HG02571 (cell line): Measurements from ENCODE around the gene HACE1.
A peak's percentile ranks its signal among the peaks of the same experiment; 100 is the strongest.
"Not testable (repeated sequence)": the region's sequence is repeated elsewhere in the genome, so short reads cannot be mapped to it uniquely, and the experiment has no call there.

ENCODE experiments used
- ATAC-seq: cut with Tn5 transposase; IDR thresholded peaks from one replicate; pipeline ENCODE4 v1.9.1; 2021; ENCODE audit warnings: mild to moderate bottlenecking, moderate library complexity; ENCODE audit not compliant: unreplicated experiment

Gene HACE1

DNA sequence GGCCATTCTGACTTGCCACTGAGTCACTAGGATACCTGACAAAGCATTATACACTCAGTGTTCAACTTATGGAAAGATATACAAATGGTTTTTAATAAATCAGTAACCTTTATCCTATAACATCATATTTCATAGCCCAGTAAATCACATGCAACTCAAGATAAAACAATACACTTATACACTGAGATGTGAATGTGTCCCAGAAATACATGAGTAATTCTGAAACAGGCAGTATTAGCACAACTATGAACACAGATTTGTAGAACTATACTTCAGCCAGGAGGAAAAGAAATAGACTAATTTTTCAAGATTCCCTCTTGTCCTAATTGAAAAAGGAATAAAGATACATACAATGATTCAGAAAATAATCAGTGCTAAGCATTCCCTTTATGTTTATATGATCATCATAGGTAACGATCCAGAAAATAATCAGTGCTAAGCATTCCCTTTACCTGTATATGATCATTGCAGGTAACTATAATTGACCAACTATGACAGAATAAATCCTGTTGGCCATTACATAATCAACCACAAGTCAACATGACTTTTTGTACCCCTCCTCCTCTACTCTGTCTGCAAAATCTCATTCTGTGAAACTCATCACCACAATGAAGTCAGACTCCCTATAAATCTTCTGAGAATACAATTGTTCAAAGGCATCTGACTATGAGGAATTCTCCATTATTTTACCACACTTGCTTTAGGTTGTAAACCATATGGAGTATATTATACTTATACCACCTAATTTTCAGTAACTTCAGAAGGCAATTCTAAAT lies 30.3 kb downstream of the HACE1 start:
- ATAC-seq, result no peak

DNA sequence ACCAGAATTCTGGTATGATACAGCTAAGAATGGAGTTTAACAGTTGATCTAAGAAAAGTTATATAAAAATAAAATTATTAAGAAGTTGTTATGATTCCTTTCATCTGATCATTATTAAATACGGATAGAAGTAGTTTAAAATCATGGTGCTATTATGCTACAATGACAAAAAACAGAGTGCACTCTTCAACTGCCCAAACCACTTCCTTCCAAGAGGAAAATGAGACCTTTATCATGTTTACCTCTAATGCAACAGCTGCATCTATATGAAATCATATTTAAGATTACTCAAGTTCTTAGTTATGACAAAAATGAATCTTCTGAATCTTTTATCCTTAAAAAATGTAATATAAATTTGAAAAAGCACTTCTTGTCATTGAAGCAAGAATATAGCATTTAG lies 31.2 kb downstream of the HACE1 start:
- no peak for ATAC-seq

DNA sequence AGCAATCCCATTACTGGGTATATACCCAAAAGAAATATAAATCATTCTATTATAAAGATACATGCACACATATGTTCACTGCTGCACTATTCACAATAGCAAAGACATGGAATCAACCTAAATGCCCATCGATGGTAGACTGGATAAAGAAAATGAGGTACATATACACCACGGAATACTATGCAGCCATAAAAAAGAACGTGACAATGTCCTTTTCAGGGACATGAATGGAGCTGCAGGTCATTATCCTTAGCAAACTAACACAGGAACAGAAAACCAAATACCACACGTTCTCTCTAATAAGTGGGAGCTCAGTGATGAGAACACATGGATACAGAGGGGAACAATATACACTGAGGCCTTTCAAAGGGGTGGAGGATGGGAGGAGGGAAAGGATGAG lies 38.9 kb downstream of the HACE1 start:
- ATAC-seq, result not testable (repeated sequence)

DNA sequence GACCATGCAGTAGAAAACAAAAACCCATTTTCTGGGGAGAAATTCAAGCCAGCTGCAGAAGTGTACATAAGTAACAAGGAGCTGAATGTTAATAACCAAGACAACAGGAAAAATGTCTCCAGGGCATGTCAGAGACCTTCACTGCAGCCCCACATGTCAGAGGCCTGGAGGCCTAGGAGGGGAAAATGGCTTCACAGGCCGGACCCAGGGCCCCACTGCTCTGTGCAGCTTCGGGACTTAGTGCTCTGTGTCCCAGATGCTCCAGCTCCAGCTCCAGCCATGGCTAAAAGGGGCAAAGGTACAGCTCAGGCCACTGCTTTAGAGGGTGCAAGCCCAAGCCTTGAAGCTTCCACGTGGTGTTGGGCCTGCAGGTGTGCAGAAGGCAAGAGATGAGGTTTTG lies 43.6 kb downstream of the HACE1 start:
- no peak for ATAC-seq

GRCh38 chr6:104814743-104815142 lies 45.0 kb downstream of the HACE1 start:
- ATAC-seq, result no peak

DNA sequence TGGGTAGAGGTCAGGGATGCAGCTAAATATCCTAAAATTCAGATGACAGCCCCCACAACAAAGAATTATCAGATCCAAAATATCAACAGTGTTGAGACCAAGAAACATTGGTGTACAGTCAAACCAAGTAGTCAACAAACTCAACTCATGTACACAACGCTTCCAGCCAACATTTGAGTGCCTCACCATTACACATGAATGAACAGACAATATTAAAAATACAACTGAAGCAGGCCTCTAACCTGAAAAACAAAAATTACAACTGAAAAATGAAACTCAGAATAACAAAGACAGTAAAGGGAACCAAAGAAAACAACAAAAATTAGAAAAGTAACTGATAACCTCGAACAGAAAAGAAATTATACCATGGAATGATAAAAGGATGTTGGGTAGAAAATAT lies 46.2 kb downstream of the HACE1 start:
- no peak for ATAC-seq

- no peak for ATAC-seq
These were observed 50.6 kb downstream of the HACE1 start for GRCh38 chr6:104809116-104809515.

- not testable (repeated sequence) for ATAC-seq
These were observed 54.4 kb downstream of the HACE1 start for GRCh38 chr6:104805335-104805734.

GRCh38 chr6:104799134-104799657 lies 60.5 kb downstream of the HACE1 start:
- ATAC-seq, result no peak

DNA sequence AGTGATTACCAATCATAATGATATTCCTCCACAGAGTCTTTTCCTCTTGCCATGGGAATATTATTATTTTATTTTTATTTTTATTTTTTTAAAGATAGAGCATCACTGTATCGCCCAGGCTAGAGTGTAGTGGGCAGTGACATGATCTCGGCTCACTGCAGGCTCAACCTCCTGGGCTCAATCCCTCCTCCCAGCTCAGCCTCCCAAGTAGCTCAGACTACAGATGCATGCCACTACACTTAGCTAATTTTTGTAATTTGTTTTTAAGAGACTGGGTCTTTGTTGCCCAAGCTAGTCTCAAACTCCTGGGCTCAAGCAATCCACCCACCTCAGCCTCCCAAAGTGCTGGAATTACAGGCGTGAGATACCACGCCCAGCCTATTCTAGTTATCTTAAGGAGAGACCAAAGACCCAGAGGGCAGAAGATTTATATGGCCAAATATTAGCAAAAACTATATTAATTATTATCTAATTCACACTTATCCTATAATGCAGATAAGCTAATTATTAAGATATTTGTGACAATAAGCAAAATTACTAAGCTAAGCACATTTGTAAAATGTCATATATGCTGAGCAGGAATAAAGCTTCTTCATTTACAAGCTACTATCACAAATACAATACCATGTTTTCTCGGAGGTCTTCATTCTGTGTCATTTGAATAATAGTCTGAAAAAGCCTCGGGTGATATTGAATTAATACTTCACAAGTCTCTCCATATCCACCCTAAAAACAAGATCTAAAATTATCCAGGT lies 63.5 kb downstream of the HACE1 start:
- ATAC-seq, result no peak

DNA sequence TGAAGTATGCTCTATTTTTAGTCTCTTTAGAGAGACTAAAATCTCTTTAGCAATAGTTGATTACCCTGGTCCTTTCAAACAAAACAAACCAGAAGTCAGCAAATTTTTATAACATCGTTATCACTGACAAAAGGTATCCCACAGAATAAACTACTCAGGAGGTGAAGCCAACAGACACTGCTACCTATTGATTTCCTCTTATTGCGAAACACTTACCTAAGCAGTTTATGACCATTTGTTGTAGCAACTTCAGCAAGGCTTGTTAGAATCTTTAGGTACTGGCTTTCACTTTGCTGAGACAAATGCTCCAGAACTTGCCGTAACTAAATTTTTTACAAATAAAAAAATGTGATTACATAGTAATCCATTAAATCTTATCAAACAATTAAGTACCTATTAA lies 64.4 kb downstream of the HACE1 start:
- ATAC-seq, result no peak

- no peak for ATAC-seq
These were observed 69.9 kb downstream of the HACE1 start for GRCh38 chr6:104789770-104790190.

- ATAC-seq, result no peak
These were observed 71.3 kb downstream of the HACE1 start for GRCh38 chr6:104788400-104788799.

DNA sequence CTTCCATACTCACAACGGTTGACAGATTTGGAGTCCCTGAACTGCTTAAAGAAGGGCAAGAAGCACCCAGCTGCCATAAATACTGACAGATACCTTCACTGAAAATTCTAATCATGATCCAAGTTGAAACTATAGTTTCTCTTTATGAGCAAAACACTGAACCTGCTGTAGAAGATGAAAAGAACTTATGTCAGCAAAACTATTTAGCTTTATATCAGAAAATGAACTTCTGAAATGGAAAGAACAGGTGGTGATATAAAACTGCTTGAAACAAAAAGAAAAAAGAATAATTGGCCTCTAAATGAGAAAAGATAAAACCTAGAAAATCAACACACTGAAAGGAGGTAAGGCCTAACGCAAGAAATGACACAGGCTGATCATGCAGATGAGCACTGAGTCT lies 72.4 kb downstream of the HACE1 start:
- ATAC-seq, result no peak

- no peak for ATAC-seq
These were observed 74.8 kb downstream of the HACE1 start for GRCh38 chr6:104784884-104785283.

GRCh38 chr6:104771258-104771832 lies 88.4 kb downstream of the HACE1 start:
- peak; percentile 72 for ATAC-seq

DNA sequence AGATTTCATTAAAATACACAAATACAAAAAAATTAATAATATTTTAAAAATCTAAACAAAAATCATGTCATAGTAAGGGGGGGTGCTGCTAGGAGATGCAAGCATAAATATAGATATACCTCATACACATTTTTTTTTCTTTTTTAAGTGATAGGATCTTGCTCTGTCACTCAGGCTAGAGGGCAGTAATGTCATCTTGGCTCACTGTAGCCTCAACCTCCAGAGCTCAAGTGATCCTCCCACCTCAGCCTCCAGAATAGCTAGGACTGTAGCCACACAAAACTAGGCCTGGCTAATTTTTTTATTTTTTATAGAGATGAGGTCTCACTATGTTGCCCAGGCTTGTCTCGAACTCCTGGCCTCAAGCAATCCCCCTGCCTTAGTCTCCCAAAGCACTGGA lies 90.8 kb downstream of the HACE1 start:
- no peak for ATAC-seq

GRCh38 chr6:104766595-104766994 lies 93.1 kb downstream of the HACE1 start:
- ATAC-seq, result no peak

GRCh38 chr6:104754788-104755409 lies 104.8 kb downstream of the HACE1 start:
- no peak for ATAC-seq

- no peak for ATAC-seq
These were observed 106.5 kb downstream of the HACE1 start for GRCh38 chr6:104753251-104753650.

DNA sequence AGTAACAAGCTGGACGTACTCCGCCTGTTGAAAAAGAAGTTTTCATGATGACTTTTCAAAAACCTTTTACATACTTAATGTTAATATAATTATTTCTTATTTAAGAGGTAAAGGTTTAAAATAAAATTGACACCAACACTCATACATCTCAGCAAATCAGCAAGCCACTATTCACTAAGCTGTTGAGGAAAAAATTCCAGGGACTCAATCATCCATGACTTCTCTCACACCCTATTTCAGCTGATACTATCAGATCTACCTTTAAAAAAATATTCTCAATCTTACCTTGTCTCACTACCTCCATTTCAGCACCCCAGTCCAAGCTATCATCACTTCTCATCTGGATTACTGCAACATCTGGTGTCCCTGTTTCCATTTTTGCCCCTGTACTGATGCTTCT lies 109.3 kb downstream of the HACE1 start:
- ATAC-seq, result no peak
